Stimulated activated CD8-positive, alpha-beta memory T cell treated with anti-CD3 and anti-CD28 coated beads, Interleukin-7, amount 100 ng/mL, for 24 hours (primary cell): Measurements from ENCODE around the gene WNT6.
A peak's percentile ranks its signal among the peaks of the same experiment; 100 is the strongest.

Source experiments
- DNase-seq: peaks from one replicate; pipeline ENCODE4 v3.0.0-alpha.2; 2020; ENCODE audit warnings: low read depth

The WNT6 gene

GRCh38 chr2:218877891-218878290 lies 18.3 kb downstream of the WNT6 start:
- DNase-seq = no peak

- DNase-seq = no peak
Observed at GRCh38 chr2:218878486-218878885, 18.9 kb downstream of the WNT6 start.

GRCh38 chr2:218878926-218879761 lies 19.5 kb downstream of the WNT6 start:
- no peak for DNase-seq

GRCh38 chr2:218879776-218880101 lies 20.1 kb downstream of the WNT6 start:
- no peak for DNase-seq

- DNase-seq = no peak
Observed at GRCh38 chr2:218880102-218880858, 20.7 kb downstream of the WNT6 start, which contains the start of gene WNT10A. WNT10A (plus strand) TSS chr2:218880852; CDS start chr2:218880996, 144 bp downstream.

GRCh38 chr2:218880859-218881594 lies 21.4 kb downstream of the WNT6 start:
- no peak for DNase-seq

GRCh38 chr2:218881744-218882460 lies 22.3 kb downstream of the WNT6 start:
- DNase-seq = no peak

GRCh38 chr2:218882461-218882816 lies 22.8 kb downstream of the WNT6 start:
- no peak for DNase-seq

- no peak for DNase-seq
Observed at GRCh38 chr2:218882866-218883366, 23.3 kb downstream of the WNT6 start.

GRCh38 chr2:218883491-218884490 lies 24.2 kb downstream of the WNT6 start:
- DNase-seq = no peak

GRCh38 chr2:218884519-218884918 lies 24.9 kb downstream of the WNT6 start:
- no peak for DNase-seq

- no peak for DNase-seq
Observed at GRCh38 chr2:218885981-218886947, 26.7 kb downstream of the WNT6 start.

- DNase-seq = no peak
Observed at GRCh38 chr2:218887079-218887478, 27.5 kb downstream of the WNT6 start.

GRCh38 chr2:218888341-218888740 lies 28.7 kb downstream of the WNT6 start:
- DNase-seq = no peak

- no peak for DNase-seq
Observed at GRCh38 chr2:218889937-218890336, 30.3 kb downstream of the WNT6 start.

GRCh38 chr2:218890369-218890768 lies 30.8 kb downstream of the WNT6 start:
- no peak for DNase-seq

- DNase-seq = no peak
Observed at GRCh38 chr2:218891275-218892135, 31.9 kb downstream of the WNT6 start.

GRCh38 chr2:218892693-218893348 lies 33.2 kb downstream of the WNT6 start:
- DNase-seq = peak; percentile 55
